ENCODE measurements around the gene FANCM.

DNA sequence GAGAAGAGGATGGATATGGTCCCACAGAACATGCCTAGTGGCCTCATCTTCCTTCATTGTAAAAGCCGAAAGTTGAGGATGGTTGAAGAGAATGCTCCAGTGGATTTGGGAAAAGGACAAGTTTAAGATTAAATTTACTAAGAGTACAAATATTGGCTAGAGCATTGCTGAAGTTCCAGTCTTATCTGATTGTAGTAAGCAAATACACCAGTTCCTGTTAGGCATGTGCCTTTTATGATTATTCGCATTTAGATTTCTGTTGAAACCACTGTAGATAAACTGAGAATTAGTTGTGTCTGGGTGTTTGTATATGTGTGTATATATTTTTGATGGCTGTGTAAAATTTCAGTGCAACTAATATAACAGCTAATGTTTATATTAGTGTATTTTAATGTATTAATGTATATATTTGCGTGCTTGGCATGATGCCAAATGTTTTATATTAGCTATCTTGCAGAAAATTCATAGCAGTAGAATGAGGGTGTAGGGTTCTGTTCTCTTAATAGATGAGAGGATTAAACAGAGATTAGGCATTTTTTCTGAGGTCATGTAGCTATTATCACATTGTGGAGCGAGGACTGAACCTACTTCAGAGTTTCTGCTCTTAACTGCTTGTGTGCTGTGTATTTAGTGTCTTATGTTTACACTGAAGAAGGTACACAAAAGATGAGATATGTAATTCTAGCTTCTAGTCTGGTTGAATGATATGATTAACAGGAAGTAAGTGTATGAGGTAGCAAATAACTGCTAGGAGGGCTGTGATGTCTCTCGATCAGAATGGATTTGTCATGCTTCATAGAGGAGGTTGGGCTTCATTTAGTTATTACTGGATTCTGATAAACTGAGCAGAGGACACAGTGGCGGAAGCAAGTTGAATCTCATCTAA lies 22.6 kb upstream of the FANCM start:
- TF ChIP-seq, protein P1, sequence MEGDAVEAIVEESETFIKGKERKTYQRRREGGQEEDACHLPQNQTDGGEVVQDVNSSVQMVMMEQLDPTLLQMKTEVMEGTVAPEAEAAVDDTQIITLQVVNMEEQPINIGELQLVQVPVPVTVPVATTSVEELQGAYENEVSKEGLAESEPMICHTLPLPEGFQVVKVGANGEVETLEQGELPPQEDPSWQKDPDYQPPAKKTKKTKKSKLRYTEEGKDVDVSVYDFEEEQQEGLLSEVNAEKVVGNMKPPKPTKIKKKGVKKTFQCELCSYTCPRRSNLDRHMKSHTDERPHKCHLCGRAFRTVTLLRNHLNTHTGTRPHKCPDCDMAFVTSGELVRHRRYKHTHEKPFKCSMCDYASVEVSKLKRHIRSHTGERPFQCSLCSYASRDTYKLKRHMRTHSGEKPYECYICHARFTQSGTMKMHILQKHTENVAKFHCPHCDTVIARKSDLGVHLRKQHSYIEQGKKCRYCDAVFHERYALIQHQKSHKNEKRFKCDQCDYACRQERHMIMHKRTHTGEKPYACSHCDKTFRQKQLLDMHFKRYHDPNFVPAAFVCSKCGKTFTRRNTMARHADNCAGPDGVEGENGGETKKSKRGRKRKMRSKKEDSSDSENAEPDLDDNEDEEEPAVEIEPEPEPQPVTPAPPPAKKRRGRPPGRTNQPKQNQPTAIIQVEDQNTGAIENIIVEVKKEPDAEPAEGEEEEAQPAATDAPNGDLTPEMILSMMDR (optimal IDR thresholded peaks at IDR 0.05 in 1 of 3, IDR thresholded peaks at IDR 0.05 in 1 of 3, conservative IDR thresholded peaks at IDR 0.05 in 1 of 3; ENCODE audit: extremely low read depth in 1 of 3, insufficient read depth in 2 of 3, low read length in 3 of 3), result no peak
- TF ChIP-seq EZH2 (IDR thresholded peaks at IDR 0.05; ENCODE audit: low read length), result no peak

Data from keratinocyte (primary cell).